COR-L47 (cell line): ENCODE data around the gene XXYLT1.
"Not testable (repeated sequence)": the region's sequence is repeated elsewhere in the genome, so short reads cannot be mapped to it uniquely, and the experiment has no call there.

Experiments
- DNase-seq: peaks from one replicate; lab custom pipeline; 2025; lab: John Stamatoyannopoulos, UW

XXYLT1 gene, protein sequence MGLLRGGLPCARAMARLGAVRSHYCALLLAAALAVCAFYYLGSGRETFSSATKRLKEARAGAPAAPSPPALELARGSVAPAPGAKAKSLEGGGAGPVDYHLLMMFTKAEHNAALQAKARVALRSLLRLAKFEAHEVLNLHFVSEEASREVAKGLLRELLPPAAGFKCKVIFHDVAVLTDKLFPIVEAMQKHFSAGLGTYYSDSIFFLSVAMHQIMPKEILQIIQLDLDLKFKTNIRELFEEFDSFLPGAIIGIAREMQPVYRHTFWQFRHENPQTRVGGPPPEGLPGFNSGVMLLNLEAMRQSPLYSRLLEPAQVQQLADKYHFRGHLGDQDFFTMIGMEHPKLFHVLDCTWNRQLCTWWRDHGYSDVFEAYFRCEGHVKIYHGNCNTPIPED

DNA sequence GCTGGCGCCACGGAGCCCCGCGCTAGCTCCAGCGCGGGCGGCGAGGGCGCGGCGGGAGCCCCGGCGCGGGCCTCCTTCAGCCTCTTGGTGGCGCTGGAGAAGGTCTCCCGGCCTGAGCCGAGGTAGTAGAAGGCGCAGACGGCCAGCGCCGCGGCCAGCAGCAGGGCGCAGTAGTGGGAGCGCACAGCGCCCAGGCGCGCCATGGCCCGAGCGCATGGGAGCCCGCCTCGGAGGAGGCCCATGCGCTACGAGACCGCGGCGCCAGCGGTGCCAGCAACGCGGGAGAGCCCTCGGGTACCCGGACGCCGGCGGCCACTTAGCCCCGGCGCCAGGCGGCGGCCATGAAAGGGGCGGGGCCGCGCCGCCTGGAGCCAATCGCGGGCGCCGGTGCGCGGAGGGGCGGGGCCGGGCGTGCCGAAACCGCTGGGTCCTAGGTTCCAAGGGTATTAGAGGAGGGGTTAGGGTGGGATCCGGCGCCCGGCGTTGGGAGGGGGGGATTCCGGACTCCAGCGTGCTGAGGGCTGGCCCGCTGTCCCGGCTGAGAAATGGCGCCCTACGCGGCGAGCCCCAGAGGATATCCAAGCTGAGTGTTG is at the start of gene XXYLT1:
Gene XXYLT1, minus strand, starts transcription at position 343 of the 593 bp plus-strand sequence. Its CDS starts 101 bp downstream, at position 242.
- DNase-seq: peak; percentile 93

DNA sequence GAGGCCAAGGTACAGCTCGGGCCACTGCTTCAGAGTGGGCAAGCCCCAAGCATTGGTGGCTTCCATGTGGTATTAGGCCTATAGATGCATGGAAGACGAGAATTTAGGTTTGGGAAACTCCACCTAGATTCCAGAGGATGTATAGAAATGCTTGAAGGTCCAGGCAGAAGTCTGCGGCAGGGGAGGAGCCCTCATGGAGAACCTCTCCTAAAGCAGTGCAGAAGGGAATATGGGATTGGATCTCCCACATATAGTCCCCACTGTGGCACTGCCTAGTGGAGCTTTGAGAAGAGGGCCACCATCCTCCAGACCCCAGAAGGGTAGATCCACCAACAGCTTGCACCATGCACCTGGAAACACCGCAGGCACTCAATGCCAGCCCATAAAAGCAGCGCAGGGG is 48.1 kb upstream of the XXYLT1 start:
- no peak for DNase-seq

DNA sequence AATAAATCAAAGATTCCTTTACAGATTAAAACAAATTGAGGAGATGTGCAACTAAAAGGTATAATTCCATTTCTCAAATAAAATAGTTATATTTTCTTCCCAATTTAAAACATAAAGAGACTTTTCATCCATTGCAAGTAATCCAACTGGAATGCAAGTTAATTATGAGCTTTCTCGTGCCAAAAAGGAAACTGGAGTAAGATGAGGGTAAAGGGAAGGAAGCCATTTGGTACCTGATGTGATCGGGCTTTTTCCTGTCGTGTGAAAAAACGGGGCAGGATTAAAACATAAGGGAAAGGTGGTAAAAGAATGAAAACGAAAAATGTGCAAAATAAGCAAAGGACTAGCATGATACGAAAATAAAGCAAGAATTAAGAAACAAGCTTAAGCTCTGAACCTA is 41.8 kb upstream of the XXYLT1 start:
- no peak for DNase-seq

DNA sequence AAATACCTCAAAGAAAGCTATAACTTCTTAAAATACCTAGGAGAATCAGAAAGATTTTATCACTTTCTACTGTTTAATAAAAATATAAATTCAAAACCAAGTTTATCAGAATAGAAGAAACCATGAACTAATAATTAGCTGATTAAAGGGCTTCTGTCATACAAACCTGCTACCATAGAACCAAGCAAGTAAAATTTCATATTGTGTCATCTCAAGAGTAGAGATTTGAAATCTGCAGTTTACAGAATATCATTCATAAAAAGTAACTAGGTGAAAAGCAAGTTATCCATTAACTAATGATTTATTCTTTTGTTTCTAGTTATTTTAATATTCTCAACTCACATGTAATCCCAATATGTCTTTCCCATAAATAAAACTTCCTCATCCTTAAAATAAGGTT is 36.8 kb upstream of the XXYLT1 start:
- DNase-seq: no peak

DNA sequence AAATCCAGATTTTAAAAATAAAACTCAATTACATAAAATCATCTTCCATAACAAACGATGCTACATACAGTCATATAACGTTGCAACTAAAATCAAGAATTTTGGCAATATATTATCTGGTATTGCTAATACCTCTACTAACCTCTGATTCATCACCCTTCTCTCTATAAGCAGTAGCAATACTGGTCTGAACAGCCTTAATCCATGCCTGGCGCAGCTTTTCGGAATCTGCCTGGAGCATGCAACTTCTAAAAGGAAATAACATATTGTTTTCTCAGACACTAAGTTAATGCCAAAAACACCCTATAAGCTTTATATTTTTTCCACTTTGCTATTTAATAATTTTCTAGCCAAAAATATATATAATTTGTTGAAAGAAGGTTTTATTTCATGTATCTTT is 35.4 kb upstream of the XXYLT1 start:
- DNase-seq: no peak

- DNase-seq: no peak
These were observed 31.5 kb upstream of the XXYLT1 start for GRCh38 chr3:195302431-195302830.

DNA sequence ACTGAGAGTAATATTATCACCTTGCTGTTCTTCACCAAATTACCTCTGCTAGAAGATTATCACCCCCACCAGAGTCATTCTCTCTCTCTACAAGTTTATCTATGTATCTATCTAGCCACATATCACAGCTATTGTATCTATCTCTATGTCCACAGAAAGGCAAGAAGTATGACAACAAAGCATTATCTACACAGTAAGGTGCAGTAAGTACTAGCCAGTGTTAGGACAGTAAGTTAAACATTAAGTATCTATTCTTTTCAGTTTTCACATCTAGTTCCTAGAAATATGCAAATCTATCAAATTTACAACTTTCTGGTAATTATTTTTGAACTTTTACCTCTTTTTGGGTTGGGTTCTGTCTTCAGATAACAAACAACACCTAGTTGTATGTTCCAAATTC is 26.5 kb upstream of the XXYLT1 start:
- no peak for DNase-seq

DNA sequence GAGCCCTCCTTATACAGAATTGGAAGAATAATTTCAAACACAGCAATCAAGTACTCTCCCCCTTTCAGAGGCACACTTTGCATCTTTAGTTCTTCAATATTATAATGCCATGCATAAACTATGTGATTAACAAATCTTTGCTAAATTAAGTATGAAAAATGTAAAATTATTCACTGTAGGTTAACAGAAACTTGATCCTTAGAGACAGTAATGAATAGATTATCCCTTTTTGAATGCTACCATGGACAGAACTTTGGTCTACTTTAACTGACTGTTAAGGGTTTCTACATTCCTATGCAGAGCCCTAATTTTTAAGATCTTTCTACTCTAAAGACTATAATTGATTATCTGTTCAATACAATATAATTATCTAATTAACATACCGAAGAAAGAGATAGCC is 25.7 kb upstream of the XXYLT1 start:
- no peak for DNase-seq

- no peak for DNase-seq
These were observed 20.2 kb upstream of the XXYLT1 start for GRCh38 chr3:195291121-195291520.

DNA sequence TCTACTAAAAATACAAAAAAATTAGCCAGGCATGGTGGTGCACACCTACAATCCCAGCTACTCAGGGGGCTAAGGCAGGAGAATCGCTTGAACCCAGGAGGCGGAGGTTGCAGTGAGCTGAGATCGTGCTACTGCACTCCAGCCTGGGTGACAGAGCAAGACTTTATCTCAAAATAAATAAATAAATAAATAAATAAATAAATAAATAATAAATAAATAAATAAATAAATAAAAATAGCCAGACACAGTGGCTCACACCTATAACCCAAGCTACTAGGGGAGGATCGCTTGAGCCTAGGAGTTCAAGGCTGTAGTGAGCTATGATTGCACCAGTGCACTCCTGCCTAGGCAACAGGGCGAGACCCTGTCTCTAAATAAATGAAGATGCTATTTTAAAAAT is 19.7 kb upstream of the XXYLT1 start:
- DNase-seq: not testable (repeated sequence)

DNA sequence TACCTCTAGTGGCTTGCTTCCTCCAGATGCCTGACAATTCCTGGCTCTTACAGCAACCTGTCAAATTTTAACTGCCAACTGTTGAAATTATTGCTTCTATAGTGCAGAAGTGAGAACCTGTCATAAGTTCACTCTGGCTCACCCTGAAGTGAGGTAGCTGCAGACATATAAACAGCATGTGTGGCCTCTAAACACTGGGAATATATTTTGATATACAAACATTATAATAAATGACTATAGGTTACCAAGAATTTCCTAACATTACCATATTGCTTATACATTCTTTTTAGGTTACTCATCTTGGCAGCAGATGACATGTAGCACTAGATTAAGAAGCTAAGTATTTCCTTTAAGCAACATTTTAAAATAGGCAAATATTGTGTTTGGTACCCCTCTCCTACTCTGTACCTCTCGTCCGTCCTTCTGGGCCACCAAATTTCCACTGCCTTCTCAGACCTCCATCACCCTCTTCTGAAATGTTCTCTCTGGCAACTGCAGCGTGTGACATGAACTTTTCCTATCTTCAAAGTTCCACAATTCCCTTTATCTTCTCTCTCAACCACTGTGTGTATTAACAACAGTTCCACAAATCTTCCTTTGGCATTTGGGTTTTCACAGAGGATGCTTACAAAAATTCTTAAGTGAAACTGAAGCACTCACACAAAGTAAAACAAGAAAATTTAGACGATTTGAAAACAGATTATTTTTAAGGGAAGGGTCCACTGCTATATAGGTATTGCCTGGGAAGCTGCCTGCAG is 15.3 kb upstream of the XXYLT1 start:
- DNase-seq: no peak

GRCh38 chr3:195285372-195285771 is 14.4 kb upstream of the XXYLT1 start:
- no peak for DNase-seq

GRCh38 chr3:195284842-195285241 is 13.9 kb upstream of the XXYLT1 start:
- no peak for DNase-seq

- no peak for DNase-seq
These were observed 12.0 kb upstream of the XXYLT1 start for GRCh38 chr3:195282961-195283360.

GRCh38 chr3:195274259-195274966 is 3.5 kb upstream of the XXYLT1 start:
- DNase-seq: no peak

- DNase-seq: peak; percentile 91
These were observed 668 bp upstream of the XXYLT1 start for GRCh38 chr3:195271410-195272243.

- peak; percentile 79 for DNase-seq
These were observed 711 bp downstream of the XXYLT1 start for GRCh38 chr3:195270079-195270816.

DNA sequence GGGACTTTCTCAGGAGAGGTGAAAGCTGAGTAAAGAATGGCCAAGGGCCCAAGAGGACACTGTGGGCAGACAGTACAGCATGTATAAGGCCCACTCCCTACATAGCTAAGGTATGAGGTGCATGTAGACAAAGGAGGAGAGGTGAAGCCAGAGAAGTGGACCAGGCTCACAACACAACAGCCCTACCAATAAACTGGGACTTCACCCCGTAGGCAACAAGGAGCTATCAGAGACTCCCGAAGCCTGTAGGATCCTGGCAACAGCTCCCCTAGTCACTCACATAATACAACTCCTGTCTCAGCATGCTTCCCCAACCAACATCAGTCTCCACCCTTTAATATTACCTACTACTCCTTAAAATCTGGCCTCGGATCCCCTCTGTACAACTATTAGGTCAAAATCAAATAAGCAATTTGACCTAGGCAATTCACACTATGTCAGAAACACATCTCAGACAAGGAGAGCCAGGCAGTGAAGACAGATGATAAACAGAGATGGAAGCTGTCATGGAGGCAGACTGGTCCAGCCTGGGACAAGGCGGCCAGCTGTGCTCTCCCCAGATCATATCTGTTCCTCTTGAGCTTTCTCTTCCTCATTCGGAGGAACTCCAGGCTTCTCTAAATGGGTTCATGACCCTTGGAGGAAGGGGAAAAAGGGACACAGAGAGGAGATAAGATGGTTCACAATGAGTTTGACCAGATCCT is 1.4 kb downstream of the XXYLT1 start:
- no peak for DNase-seq

GRCh38 chr3:195268576-195269309 is 2.2 kb downstream of the XXYLT1 start:
- DNase-seq: no peak
